SU-DHL-6 (cell line): ENCODE results near the gene AHSA1.
"Not testable (repeated sequence)": the region's sequence is repeated elsewhere in the genome, so short reads cannot be mapped to it uniquely, and the experiment has no call there.

Experiments used
- CTCF ChIP-seq: fragments of 200-600 bp; sonication (generic); IDR thresholded peaks from one replicate; pipeline ENCODE4 v1.5.1; 2017; ENCODE audit warnings: antibody characterized with exemption, mild to moderate bottlenecking, low read length, moderate library complexity; ENCODE audit not compliant: insufficient read depth, poor library complexity, severe bottlenecking
- EZH2phosphoT487 ChIP-seq: fragments of 200-600 bp; sonication (generic), shearing (Covaris generic); conservative IDR thresholded peaks from 2 replicates; pipeline ENCODE4 v1.6.1; 2018; ENCODE audit warnings: mild to moderate bottlenecking, antibody characterized with exemption, low read length, moderate library complexity, mixed read lengths

DNA sequence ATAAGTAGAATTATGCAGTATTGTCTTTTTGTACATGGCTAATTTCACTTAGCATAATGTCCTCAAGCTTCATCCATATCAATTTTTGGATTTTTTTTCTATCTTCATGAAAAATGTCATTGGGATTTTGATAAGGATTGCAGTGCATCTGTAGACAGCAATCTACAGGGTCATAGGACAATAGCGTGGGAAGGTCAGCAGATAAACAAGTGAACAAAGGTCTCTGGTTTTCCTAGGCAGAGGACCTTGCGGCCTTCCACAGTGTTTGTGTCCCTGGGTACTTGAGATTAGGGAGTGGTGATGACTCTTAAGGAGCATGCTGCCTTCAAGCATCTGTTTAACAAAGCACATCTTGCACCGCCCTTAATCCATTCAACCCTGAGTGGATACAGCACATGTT is 41.8 kb upstream of the AHSA1 start:
- TF ChIP-seq CTCF, EZH2phosphoT487: not testable (repeated sequence)
